BJ (cell line): Measurements from ENCODE around the gene PRR13. TPM values are rescaled to one million over a fixed set of nuclear protein-coding genes. Genes with fewer than 3 reads are reported as not detected.
A peak's percentile ranks its signal among the peaks of the same experiment; 100 is the strongest.
"Not testable (repeated sequence)": the region's sequence is repeated elsewhere in the genome, so short reads cannot be mapped to it uniquely, and the experiment has no call there.

Source experiments
- CTCF ChIA-PET: fragments of 350-600 bp; formaldehyde crosslinking; extraction: SDS; loops from one replicate; lab custom pipeline; 2021; ENCODE audit warnings: antibody characterized with exemption, inconsistent platforms; lab: Yijun Ruan, JAX
- POLR2A ChIA-PET: fragments of 300-600 bp; sonication (Branson Sonifier 250); formaldehyde crosslinking; extraction: SDS; loops from one replicate; lab custom pipeline; 2021; ENCODE audit warnings: antibody characterized with exemption; lab: Charles Lee
- DNase-seq: peaks from one replicate; pipeline ENCODE4 v3.0.0-alpha.2; 2011; ENCODE audit warnings: low read depth
- H3K27me3 ChIP-seq: 2 replicates; pipeline ENCODE4 v1.6.0; 2011; ENCODE audit warnings: low read length; ENCODE audit not compliant: control insufficient read depth, insufficient read depth
- H3K36me3 ChIP-seq: 2 replicates; pipeline ENCODE4 v1.5.1; 2011; ENCODE audit warnings: low read length; ENCODE audit not compliant: control insufficient read depth, insufficient read depth
- H3K4me3 ChIP-seq: 2 replicates; pipeline ENCODE4 v1.5.1; 2011; ENCODE audit warnings: low read depth, mild to moderate bottlenecking, control low read depth, low read length
- polyA plus RNA-seq: library from polyadenylated mRNA; depleted of rRNA; stranded (reverse); fragments of >200 nt; gene quantifications from 2 replicates; pipeline ENCODE4 v1.2.3, GENCODE V29; 2011
- TF ChIP-seq, protein P1 (sequence below): IDR thresholded peaks from 2 replicates; pipeline ENCODE4 v1.5.1; 2011; ENCODE audit warnings: low read depth, mild to moderate bottlenecking, control low read depth, inconsistent platforms, low read length, moderate library complexity; ENCODE audit not compliant: insufficient read depth

The PRR13 gene
- polyA plus RNA-seq, 1 experiment = 66.4 TPM

GRCh38 chr12:53480491-53481442 lies 39.2 kb downstream of the PRR13 start:
- ChIA-PET CTCF (interaction anchor here (0.6 to 2.1 kb wide), 5 partner anchors 11 to 452 kb away, joined by 3 to 17 read pairs (median 4); partner anchors contain the start of genes MAP3K12 and NPFF), POLR2A (interaction anchor here (0.8 kb wide), 1 partner anchor 20 kb away, joined by 4 read pairs; the partner anchor contains the start of gene TARBP2)
- H3K4me3 ChIP-seq = no peak overlapping the region
- H3K36me3 ChIP-seq = peaks cover 40% of the 10 kb centered on the region
- TF ChIP-seq, protein P1, sequence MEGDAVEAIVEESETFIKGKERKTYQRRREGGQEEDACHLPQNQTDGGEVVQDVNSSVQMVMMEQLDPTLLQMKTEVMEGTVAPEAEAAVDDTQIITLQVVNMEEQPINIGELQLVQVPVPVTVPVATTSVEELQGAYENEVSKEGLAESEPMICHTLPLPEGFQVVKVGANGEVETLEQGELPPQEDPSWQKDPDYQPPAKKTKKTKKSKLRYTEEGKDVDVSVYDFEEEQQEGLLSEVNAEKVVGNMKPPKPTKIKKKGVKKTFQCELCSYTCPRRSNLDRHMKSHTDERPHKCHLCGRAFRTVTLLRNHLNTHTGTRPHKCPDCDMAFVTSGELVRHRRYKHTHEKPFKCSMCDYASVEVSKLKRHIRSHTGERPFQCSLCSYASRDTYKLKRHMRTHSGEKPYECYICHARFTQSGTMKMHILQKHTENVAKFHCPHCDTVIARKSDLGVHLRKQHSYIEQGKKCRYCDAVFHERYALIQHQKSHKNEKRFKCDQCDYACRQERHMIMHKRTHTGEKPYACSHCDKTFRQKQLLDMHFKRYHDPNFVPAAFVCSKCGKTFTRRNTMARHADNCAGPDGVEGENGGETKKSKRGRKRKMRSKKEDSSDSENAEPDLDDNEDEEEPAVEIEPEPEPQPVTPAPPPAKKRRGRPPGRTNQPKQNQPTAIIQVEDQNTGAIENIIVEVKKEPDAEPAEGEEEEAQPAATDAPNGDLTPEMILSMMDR = no peak
- no peaks in the 10 kb centered on the region for H3K27me3 ChIP-seq
- no peak for DNase-seq

GRCh38 chr12:53481458-53481857 lies 39.9 kb downstream of the PRR13 start:
- H3K4me3 ChIP-seq, H3K27me3 ChIP-seq: not testable (repeated sequence)
- H3K36me3 ChIP-seq = peaks cover 40% of the 10 kb centered on the region
- peak; percentile 78 for DNase-seq
- ChIA-PET POLR2A (interaction anchor here (0.8 to 1.0 kb wide), 2 partner anchors 18 to 20 kb away, joined by 4 read pairs; partner anchors contain the start of genes MAP3K12 and TARBP2), CTCF (interaction anchor here (0.6 to 2.1 kb wide), 9 partner anchors 8 to 452 kb away, joined by 3 to 17 read pairs (median 4); partner anchors contain the start of genes MAP3K12 and NPFF)

- DNase-seq = no peak
- Histone ChIP-seq H3K4me3 (no peak overlapping the region), H3K36me3 (peaks cover 42% of the 10 kb centered on the region), H3K27me3 (no peaks in the 10 kb centered on the region)
- ChIA-PET CTCF (interaction anchor here (0.6 to 2.1 kb wide), 8 partner anchors 8 to 161 kb away, joined by 3 to 17 read pairs (median 4); partner anchors contain the start of genes MAP3K12 and NPFF), POLR2A (interaction anchor here (0.8 to 1.0 kb wide), 2 partner anchors 17 to 19 kb away, joined by 4 read pairs; partner anchors contain the start of genes MAP3K12 and TARBP2)
- TF ChIP-seq, protein P1 = peak; percentile 27; the same call in 1 of the 2 replicates
Measured at GRCh38 chr12:53481939-53482586, 40.5 kb downstream of the PRR13 start.

DNA sequence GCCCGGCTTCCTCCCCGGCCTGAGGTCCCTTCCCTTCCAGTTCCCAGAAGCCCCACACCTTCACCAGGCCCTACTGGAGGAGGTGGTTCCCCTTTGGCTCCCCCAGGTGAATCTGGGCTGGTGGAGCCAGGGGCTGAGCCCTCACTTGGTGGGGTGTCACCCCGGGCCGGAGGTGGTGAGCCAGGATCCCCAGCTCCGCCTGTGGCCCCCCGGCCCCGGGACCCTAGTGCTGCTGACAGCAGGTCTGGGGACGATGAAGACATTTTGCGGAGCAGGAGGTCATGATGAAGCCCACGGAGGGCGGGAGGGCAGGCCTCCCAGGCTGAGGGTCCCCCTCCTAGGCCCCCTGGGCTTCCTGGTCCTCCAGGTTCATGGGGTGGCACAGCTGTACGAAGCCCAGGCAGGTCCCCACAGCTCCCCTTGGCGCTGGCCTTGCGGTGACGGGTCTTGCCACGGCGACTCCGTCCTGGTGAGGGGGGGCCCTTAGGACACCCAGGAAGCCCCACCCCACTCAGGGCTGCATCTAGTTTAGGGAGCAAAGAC lies 41.2 kb downstream of the PRR13 start:
- H3K27me3 ChIP-seq = no peaks in the 10 kb centered on the region
- DNase-seq = no peak
- TF ChIP-seq, protein P1 = no peak
- peaks cover 42% of the 10 kb centered on the region for H3K36me3 ChIP-seq
- POLR2A ChIA-PET = interaction anchor here (1.0 kb wide), 1 partner anchor 16 kb away, joined by 4 read pairs; the partner anchor contains the start of gene MAP3K12
- H3K4me3 ChIP-seq = no peak overlapping the region
- CTCF ChIA-PET = interaction anchor here (0.8 to 2.1 kb wide), 4 partner anchors 9 to 162 kb away, joined by 3 to 17 read pairs (median 6); partner anchors contain the start of gene NPFF
